ENCODE measurements around the gene USP7.

DNA sequence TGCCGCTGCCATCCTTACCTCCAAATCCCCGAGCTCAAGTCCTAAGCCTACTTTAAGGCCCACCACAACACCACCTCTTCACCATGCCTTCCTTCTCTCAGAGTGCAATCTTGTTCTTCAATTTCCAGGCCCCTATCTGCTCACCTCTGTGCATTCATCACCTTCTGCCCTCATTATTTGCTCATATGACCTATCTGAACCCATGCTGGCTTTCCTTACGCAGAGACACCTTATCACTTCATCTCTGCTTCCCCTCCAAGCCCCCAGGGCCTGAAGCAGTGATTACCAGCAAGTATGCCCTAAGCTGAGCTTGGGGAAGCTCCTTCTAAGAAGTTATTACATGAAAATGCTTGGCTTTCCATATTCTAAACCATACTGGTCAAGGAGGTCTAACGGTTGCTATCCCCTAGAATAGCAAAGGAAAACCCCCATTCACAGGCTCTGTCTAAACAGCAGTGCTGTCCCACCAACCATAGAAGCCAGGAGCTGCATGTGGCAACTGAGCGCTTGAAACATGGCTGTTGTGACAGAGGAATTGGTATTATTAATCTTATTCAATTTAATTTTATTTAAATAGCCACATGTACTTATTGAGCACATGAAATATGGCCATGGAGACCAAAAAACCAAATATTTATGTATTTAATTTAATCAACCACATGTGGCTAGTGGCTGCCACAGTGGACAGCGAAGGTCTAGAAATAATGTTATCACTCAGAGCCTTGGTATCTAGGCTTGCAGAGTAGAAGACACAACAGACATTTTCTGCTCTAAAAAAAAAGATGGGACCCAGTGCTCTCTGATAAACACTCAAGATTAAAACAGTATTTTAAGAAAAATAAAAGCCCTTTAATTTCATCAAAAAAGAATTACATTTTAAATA is 13.9 kb downstream of the USP7 start:
- TF ChIP-seq, protein P1, sequence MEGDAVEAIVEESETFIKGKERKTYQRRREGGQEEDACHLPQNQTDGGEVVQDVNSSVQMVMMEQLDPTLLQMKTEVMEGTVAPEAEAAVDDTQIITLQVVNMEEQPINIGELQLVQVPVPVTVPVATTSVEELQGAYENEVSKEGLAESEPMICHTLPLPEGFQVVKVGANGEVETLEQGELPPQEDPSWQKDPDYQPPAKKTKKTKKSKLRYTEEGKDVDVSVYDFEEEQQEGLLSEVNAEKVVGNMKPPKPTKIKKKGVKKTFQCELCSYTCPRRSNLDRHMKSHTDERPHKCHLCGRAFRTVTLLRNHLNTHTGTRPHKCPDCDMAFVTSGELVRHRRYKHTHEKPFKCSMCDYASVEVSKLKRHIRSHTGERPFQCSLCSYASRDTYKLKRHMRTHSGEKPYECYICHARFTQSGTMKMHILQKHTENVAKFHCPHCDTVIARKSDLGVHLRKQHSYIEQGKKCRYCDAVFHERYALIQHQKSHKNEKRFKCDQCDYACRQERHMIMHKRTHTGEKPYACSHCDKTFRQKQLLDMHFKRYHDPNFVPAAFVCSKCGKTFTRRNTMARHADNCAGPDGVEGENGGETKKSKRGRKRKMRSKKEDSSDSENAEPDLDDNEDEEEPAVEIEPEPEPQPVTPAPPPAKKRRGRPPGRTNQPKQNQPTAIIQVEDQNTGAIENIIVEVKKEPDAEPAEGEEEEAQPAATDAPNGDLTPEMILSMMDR (IDR thresholded peaks at IDR 0.05) = no peak
- no peak for TF ChIP-seq EP300 (IDR thresholded peaks at IDR 0.05)
- no peak for TF ChIP-seq POLR2A (IDR thresholded peaks at IDR 0.05)

Data from ovary (tissue), 3 donors.